ENCODE measurements around the gene PRPF8. TPM values are rescaled to one million over a fixed set of nuclear protein-coding genes. Genes with fewer than 3 reads are reported as not detected.

PRPF8 gene
- total RNA-seq, 4 donors from 2014 or later = 138 to 390 (median 226) TPM

DNA sequence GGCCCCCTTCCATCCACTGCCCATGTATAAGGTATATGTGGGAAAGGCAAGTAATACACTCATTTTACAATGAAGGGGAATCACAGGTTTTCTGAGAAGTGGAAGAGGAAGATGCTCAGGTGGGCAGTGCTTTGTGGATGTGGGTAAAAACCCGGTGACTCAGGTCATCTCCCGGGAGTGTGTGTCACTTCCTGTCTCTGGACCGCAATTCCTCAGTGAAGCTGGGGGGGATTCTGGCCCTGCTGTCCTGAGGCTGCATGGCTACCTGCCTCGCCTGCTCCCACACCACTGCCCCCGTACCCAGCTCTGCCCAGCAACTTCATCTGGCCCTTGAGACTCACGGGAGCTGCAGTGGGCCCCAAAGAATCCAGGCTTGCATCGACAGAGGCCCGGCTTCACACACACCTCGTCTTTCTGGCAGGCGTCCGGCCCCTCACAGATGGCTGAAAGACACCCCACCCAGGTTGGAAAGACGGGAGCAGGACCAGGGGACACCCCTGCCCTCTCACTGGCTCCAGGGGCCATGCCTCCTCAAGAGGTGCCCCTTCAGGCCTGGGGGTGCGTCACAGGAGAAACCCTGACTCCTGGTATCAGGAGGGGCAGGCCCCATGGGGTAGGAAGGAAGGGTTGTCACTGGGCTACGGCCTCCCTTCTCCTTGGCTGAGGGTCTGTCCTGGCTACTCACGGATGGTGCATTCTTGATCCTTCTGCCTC is 40.0 kb downstream of the PRPF8 start:
- TF ChIP-seq, protein P1, sequence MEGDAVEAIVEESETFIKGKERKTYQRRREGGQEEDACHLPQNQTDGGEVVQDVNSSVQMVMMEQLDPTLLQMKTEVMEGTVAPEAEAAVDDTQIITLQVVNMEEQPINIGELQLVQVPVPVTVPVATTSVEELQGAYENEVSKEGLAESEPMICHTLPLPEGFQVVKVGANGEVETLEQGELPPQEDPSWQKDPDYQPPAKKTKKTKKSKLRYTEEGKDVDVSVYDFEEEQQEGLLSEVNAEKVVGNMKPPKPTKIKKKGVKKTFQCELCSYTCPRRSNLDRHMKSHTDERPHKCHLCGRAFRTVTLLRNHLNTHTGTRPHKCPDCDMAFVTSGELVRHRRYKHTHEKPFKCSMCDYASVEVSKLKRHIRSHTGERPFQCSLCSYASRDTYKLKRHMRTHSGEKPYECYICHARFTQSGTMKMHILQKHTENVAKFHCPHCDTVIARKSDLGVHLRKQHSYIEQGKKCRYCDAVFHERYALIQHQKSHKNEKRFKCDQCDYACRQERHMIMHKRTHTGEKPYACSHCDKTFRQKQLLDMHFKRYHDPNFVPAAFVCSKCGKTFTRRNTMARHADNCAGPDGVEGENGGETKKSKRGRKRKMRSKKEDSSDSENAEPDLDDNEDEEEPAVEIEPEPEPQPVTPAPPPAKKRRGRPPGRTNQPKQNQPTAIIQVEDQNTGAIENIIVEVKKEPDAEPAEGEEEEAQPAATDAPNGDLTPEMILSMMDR (IDR thresholded peaks at IDR 0.05) = no peak
- TF ChIP-seq POLR2A (IDR thresholded peaks at IDR 0.05) = no peak
- Histone ChIP-seq H3K27me3 (no peaks in the 10 kb centered on the region), H3K4me1 (peaks cover 0 to 32% (median 20%) of the 10 kb centered on the region in 4 donors), H3K27ac (peak overlapping the region; percentile 32 to 77 (median 54)), H3K36me3 (no peaks in the 10 kb centered on the region), H3K9me3 (no peaks in the 10 kb centered on the region), H3K4me3 (peak overlapping the region in 3 of 4 donors; percentile 36 to 65 (median 42))
- peak in 2 of 3 donors; percentile 61 to 68 for DNase-seq

DNA sequence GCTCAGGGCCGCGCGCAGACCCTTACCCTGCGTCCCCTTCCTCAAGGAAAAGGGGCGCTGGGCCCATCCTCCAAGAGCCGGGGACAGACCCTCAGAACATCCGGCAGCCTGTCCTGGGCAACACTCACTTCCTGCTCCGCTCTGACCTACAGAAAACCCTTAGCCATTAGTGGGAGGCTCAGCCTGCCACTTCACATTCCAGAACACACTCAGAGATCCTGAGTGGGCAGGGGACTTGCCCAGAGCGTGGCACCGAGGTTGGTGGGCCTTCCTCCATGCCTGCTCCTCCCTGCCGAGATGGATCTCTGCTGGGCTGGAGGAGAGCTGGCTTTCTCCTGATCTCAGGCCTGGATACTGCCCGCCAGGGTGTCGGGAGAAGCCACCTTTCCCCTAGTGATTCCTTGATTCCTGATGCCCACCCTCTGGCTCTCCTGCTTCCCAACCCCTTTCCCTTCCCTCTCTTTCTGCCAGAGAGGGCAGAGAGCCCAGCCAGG is 40.6 kb downstream of the PRPF8 start:
- Histone ChIP-seq H3K4me1 (peaks cover 0 to 32% (median 20%) of the 10 kb centered on the region in 4 donors), H3K27ac (peak overlapping the region; percentile 32 to 77 (median 54)), H3K4me3 (peak overlapping the region; percentile 39 to 67 (median 60)), H3K9me3 (no peaks in the 10 kb centered on the region), H3K27me3 (no peaks in the 10 kb centered on the region), H3K36me3 (no peaks in the 10 kb centered on the region)
- TF ChIP-seq, protein P1 (IDR thresholded peaks at IDR 0.05) = no peak
- TF ChIP-seq POLR2A (IDR thresholded peaks at IDR 0.05) = no peak
- DNase-seq = no peak

DNA sequence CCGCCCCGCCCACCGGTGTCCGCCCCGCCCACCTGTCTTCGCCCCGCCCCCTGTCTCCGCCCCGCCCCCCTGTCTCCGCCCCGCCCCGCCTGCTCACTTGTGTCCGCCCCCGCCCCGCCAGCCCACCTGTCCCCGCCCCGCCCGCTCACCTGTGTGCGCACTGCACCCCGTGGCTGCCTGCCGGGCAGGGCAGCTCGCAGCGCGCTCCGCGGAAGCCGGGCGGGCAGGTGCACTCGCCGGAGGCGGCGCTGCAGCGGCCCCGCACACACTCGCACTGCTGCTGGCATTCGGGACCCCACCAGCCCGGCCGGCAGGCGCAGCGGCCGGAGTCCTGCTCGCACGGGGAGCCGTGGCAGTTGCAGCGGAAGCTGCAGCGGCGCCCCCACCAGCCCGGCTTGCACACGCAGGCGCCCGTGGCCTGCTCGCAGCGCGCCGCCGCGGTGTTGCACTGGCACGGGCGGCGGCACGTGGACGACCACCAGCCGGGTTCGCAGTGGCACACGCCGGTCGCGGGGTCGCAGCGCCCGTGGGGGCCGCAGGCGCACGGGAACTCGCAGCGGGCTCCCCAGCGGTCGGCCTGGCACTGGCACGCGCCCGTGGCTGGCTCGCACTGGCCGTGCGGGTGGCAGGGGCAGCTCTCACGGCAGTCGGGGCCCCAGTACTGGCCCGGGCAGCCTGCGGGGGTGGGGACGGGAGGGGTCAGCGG is 41.2 kb downstream of the PRPF8 start:
- peak in 1 of 2 donors; percentile 26 for TF ChIP-seq POLR2A (IDR thresholded peaks at IDR 0.05)
- TF ChIP-seq, protein P1 (IDR thresholded peaks at IDR 0.05) = peak in 4 of 6 experiments; percentile 29 to 73 (median 60)
- Histone ChIP-seq H3K27me3 (no peaks in the 10 kb centered on the region), H3K4me1 (peaks cover 0 to 32% (median 19%) of the 10 kb centered on the region in 4 donors), H3K27ac (peak overlapping the region; percentile 21 to 77 (median 54)), H3K9me3 (no peaks in the 10 kb centered on the region), H3K4me3 (peak overlapping the region; percentile 39 to 67 (median 60)), H3K36me3 (no peaks in the 10 kb centered on the region)
- DNase-seq = peak; percentile 80 to 91 (median 90)

DNA sequence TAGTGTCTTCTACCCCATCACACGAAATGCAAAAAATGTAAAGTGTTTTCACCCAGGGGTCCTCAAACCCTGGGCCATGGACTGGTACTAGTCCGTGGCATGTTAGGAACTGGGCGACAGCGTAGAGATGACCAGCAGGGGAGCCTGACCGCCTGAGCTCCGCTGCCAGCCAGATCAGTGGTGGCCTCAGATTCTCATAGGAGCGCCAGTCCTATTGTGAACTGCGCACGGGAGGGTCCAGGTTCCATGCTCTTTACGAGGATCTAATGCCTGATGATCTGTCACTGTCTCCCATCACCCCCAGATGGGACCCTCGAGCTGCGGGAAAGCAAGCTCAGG is 43.6 kb downstream of the PRPF8 start:
- Histone ChIP-seq H3K27me3 (no peaks in the 10 kb centered on the region), H3K4me1 (peaks cover 0 to 17% (median 11%) of the 10 kb centered on the region in 4 donors), H3K36me3 (peaks cover 0 to 11% (median 0%) of the 10 kb centered on the region in 3 donors), H3K4me3 (no peak overlapping the region), H3K27ac (no peak overlapping the region), H3K9me3 (no peaks in the 10 kb centered on the region)
- no peak for TF ChIP-seq POLR2A (IDR thresholded peaks at IDR 0.05)
- TF ChIP-seq, protein P1 (IDR thresholded peaks at IDR 0.05) = no peak
- no peak for DNase-seq

DNA sequence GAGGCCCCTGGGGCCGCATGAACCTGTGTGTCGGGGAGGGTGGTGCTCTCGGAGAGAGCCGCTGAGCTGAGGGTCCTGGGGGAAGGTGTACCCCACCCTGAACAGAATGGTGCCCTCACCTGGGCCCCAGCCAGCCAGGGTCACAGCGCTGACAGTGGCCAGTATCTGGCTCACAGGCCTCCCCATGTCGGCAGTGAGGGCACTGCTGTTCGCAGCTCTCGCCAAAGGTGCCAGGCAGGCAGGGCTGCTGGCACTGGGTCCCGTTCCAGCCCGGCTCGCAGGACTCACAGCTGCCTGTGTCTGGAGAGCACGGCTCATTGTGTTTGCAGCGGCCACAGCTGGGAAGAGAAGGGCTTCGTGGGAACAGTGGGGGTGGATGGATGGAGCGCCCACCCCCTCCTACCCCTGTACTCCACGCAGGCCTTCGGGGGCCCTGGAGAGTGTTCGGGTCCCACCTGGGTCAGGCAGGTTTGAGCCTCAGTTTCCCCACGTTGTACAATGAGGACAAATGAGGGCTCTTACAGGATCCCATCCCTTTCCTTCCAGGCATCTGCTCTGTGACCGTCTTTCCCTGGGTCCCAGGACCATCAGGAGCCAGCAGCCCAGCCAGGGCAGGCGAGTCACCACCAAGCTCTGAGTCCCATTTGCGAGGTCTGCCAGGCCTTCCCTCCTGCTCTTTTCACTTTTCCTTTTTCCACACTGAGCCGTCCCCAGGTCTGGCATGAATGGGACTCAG is 44.2 kb downstream of the PRPF8 start:
- no peak for DNase-seq
- TF ChIP-seq, protein P1 (IDR thresholded peaks at IDR 0.05) = no peak
- no peak for TF ChIP-seq POLR2A (IDR thresholded peaks at IDR 0.05)
- H3K4me1 ChIP-seq = peaks cover 0 to 17% (median 11%) of the 10 kb centered on the region in 4 donors
- H3K27ac ChIP-seq = no peak overlapping the region
- H3K36me3 ChIP-seq = peaks cover 0 to 12% (median 0%) of the 10 kb centered on the region in 3 donors
- no peaks in the 10 kb centered on the region for H3K27me3 ChIP-seq
- no peak overlapping the region for H3K4me3 ChIP-seq
- no peaks in the 10 kb centered on the region for H3K9me3 ChIP-seq
